IPS DF 6.9 (cell line): Measurements from ENCODE around the gene SCRN1.

Source experiments
- DNase-seq: peaks from one replicate; pipeline ENCODE4 v3.0.0-alpha.2; 2013; ENCODE audit warnings: low read depth, low spot score
- H3K27ac ChIP-seq: one replicate; pipeline ENCODE4 v1.5.1; 2013; ENCODE audit warnings: low read length, control low read depth
- H3K27me3 ChIP-seq: 2 replicates; pipeline ENCODE4 v1.6.1; 2013; ENCODE audit warnings: mild to moderate bottlenecking, low read length; ENCODE audit not compliant: control insufficient read depth, insufficient read depth
- H3K36me3 ChIP-seq: 2 replicates; pipeline ENCODE4 v1.6.1; 2013; ENCODE audit warnings: low read length; ENCODE audit not compliant: control insufficient read depth, insufficient read depth
- H3K4me1 ChIP-seq: 2 replicates; pipeline ENCODE4 v1.6.1; 2013; ENCODE audit warnings: low read length; ENCODE audit not compliant: control insufficient read depth, insufficient read depth
- H3K4me3 ChIP-seq: 2 replicates; pipeline ENCODE4 v1.5.1; 2013; ENCODE audit warnings: mild to moderate bottlenecking, low read length
- H3K9me3 ChIP-seq: 2 replicates; pipeline ENCODE4 v1.6.1; 2013; ENCODE audit warnings: low read length, inconsistent platforms; ENCODE audit not compliant: control insufficient read depth, insufficient read depth
- WGBS: extraction: QIAGEN DNeasy Blood & Tissue Kit; methylation state at CpG from one replicate; pipeline ENCODE4 v1.1.7; 2013; ENCODE audit warnings: mixed read lengths, missing lambda C conversion rate; ENCODE audit not compliant: insufficient read length, insufficient coverage; 5-methylcytosine and 5-hydroxymethylcytosine counted together

Gene SCRN1

DNA sequence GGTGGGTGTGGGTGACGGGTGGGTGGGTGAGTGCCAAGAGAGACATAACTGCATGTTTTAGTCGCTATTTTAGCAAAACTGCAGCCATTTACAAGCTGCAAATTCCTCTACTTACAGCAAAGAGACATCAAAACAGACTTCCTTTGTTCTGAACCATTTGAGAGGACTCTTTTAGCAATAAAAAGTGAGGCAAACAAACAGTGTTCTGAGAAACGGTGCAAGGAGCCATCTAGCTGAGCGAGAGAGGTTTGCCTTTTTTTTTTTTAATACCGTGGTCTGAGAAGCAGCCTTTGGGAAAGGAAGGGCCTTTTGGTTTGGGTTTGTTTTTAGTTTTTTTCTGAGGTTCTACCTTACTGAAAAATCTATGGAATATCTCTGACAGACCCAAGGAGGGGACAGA is 62.9 kb downstream of the SCRN1 start:
- H3K4me1 ChIP-seq: no peaks in the 10 kb centered on the region
- no CpG with 5 or more reads among the region's 5 CpGs for WGBS
- H3K4me3 ChIP-seq: no peak overlapping the region
- peaks cover 12% of the 10 kb centered on the region; the same call in 1 of the 2 replicates for H3K36me3 ChIP-seq
- H3K27me3 ChIP-seq: no peaks in the 10 kb centered on the region
- no peak for DNase-seq
- no peak overlapping the region for H3K27ac ChIP-seq
- no peaks in the 10 kb centered on the region for H3K9me3 ChIP-seq

GRCh38 chr7:29926216-29926615 is 63.4 kb downstream of the SCRN1 start:
- Histone ChIP-seq H3K4me1 (no peaks in the 10 kb centered on the region), H3K27me3 (no peaks in the 10 kb centered on the region), H3K4me3 (no peak overlapping the region), H3K36me3 (peaks cover 12% of the 10 kb centered on the region; the same call in 1 of the 2 replicates), H3K9me3 (no peaks in the 10 kb centered on the region), H3K27ac (no peak overlapping the region)
- DNase-seq: no peak
- WGBS: no CpG with 5 or more reads among the region's 15 CpGs

DNA sequence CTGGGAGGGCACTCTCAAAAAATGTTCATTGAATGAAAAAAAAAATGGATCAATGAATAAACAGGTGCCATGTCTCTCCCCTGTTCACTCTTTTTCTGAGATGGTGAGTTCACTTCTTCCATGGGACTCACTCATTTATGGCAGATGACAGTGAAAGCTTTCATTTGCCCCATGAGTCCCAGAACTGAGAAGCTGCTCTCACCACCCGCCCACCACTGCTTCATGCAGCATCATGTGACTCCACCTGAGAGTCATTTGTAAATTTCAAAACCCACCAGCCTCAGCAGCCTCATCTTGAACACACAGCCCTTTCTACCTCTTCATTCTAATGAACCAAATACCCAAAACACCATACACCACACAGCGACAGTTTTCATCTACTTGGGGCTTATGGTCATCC is 64.9 kb downstream of the SCRN1 start:
- Histone ChIP-seq H3K4me3 (no peak overlapping the region), H3K36me3 (peaks cover 11% of the 10 kb centered on the region; the same call in 1 of the 2 replicates), H3K27ac (no peak overlapping the region), H3K27me3 (no peaks in the 10 kb centered on the region), H3K9me3 (no peaks in the 10 kb centered on the region), H3K4me1 (no peaks in the 10 kb centered on the region)
- no peak for DNase-seq
- WGBS: no CpG with 5 or more reads among the region's 2 CpGs

GRCh38 chr7:29924006-29924405 is 65.6 kb downstream of the SCRN1 start:
- Histone ChIP-seq H3K27me3 (no peaks in the 10 kb centered on the region), H3K4me1 (no peaks in the 10 kb centered on the region), H3K27ac (no peak overlapping the region), H3K36me3 (peaks cover 11% of the 10 kb centered on the region; the same call in 1 of the 2 replicates), H3K9me3 (no peaks in the 10 kb centered on the region), H3K4me3 (no peak overlapping the region)
- WGBS: no CpG with 5 or more reads among the region's 9 CpGs
- DNase-seq: no peak

- Histone ChIP-seq H3K27ac (no peak overlapping the region), H3K27me3 (no peaks in the 10 kb centered on the region), H3K4me1 (no peaks in the 10 kb centered on the region), H3K4me3 (no peak overlapping the region), H3K36me3 (peaks cover 11% of the 10 kb centered on the region; the same call in 1 of the 2 replicates), H3K9me3 (no peaks in the 10 kb centered on the region)
- DNase-seq: no peak
- WGBS: no CpG with 5 or more reads among the region's 7 CpGs
Measured at GRCh38 chr7:29922921-29923700, 66.5 kb downstream of the SCRN1 start.

- Histone ChIP-seq H3K4me3 (no peak overlapping the region), H3K9me3 (no peaks in the 10 kb centered on the region), H3K27me3 (no peaks in the 10 kb centered on the region), H3K4me1 (no peaks in the 10 kb centered on the region), H3K36me3 (peaks cover 11% of the 10 kb centered on the region; the same call in 1 of the 2 replicates), H3K27ac (no peak overlapping the region)
- peak; percentile 61 for DNase-seq
- no CpG with 5 or more reads among the region's 4 CpGs for WGBS
Measured at GRCh38 chr7:29921404-29922010, 68.1 kb downstream of the SCRN1 start.

DNA sequence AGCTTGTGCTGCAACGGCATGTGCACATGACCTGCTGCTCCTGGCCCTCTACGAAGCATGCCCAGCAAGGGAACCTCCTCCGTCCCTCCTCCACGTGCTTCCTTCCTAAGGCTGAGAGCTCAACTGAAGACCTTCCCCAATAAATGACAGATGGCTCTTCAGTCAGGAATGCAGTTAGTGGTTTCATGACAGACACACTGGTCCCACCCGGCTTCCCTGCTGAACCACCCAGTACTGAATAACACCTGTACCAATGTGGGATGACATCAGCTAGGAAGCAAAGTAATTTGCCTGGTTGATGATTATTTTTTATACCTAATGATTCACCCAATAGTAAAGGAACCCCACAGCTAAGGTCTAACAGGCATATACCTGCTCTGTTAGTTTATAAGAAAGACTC is 69.1 kb downstream of the SCRN1 start:
- no CpG with 5 or more reads among the region's 5 CpGs for WGBS
- no peaks in the 10 kb centered on the region for H3K27me3 ChIP-seq
- H3K9me3 ChIP-seq: no peaks in the 10 kb centered on the region
- no peak overlapping the region for H3K4me3 ChIP-seq
- peaks cover 11% of the 10 kb centered on the region; the same call in 1 of the 2 replicates for H3K36me3 ChIP-seq
- DNase-seq: no peak
- H3K4me1 ChIP-seq: no peaks in the 10 kb centered on the region
- H3K27ac ChIP-seq: no peak overlapping the region

GRCh38 chr7:29919790-29920189 is 69.8 kb downstream of the SCRN1 start:
- Histone ChIP-seq H3K27me3 (no peaks in the 10 kb centered on the region), H3K27ac (no peak overlapping the region), H3K36me3 (peaks cover 11% of the 10 kb centered on the region; the same call in 1 of the 2 replicates), H3K9me3 (no peaks in the 10 kb centered on the region), H3K4me1 (no peaks in the 10 kb centered on the region), H3K4me3 (no peak overlapping the region)
- no peak for DNase-seq
- no CpG with 5 or more reads among the region's 5 CpGs for WGBS

DNA sequence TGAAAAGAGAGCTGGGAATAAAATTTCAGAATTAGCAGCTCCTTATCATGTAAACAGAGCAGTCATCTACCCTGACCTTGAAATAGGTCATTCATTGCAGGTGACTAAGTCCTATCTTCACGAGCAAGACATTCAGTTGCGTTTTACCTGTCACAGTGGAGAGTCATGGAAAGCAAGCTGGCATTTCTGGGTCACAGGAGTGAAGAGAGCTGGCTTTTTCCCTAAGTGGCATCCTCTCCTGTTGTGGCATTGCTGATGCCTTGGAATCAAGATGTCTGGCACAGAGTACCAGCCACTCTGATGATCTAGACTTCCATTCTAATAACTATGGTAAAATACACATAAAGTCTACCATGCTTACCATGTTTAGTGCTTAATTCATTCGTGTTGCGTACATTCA is 70.8 kb downstream of the SCRN1 start:
- peaks cover 11% of the 10 kb centered on the region; the same call in 1 of the 2 replicates for H3K36me3 ChIP-seq
- H3K4me3 ChIP-seq: no peak overlapping the region
- no peak for DNase-seq
- H3K9me3 ChIP-seq: no peaks in the 10 kb centered on the region
- no peaks in the 10 kb centered on the region for H3K27me3 ChIP-seq
- WGBS: no CpG with 5 or more reads among the region's 4 CpGs
- no peaks in the 10 kb centered on the region for H3K4me1 ChIP-seq
- H3K27ac ChIP-seq: no peak overlapping the region

DNA sequence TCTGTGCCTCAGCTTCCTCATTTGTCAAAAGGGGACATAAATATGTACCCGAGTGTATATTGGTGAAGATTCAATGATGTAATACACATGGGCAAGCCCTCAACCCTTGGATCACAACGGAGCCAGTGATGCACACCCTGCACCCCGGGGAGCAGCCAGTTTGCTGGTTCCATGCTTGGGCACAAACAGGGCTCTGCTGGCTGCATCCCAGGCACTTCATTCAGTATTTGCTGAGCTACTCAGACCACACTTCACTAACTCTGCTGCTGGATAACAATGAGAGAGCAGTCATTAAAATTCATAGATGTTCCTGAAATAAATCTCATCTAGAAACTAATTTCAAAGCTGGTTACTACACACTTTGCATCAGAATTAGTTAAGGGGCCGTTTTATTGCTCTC is 72.0 kb downstream of the SCRN1 start:
- peaks cover 5% of the 10 kb centered on the region; the same call in 1 of the 2 replicates for H3K36me3 ChIP-seq
- WGBS: no CpG with 5 or more reads among the region's 4 CpGs
- H3K9me3 ChIP-seq: no peaks in the 10 kb centered on the region
- no peak overlapping the region for H3K27ac ChIP-seq
- no peak for DNase-seq
- no peak overlapping the region for H3K4me3 ChIP-seq
- no peaks in the 10 kb centered on the region for H3K27me3 ChIP-seq
- no peaks in the 10 kb centered on the region for H3K4me1 ChIP-seq
